ENCODE data around the gene SAA2.

The SAA2 gene

DNA sequence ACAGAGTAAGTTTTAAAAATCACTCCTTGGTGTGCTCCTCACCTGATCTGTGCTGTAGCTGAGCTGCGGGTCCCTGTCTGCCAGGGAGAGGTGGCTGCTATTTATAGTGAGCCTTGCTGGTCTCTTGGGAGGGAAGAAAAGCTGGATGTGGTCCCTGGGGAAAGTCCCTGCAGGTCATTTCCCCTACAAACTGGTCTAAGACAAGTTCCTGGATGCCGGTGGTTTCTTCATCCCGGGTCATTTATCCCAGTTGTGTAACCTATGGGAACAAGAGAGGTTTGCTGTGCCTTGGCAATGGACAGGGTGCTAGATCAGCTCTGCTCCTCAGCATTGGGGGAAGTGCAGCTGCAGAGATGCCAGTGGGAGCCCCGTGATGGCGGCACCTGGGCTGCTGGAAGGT, at the start of gene SAA2:
SAA2 (minus strand) TSS at position 108 of the 400 bp plus-strand sequence. CDS start 657 bp downstream, outside the sequence.
- H3K9ac ChIP-seq (ENCODE audit: low read depth, low read length, poor library complexity, severe bottlenecking) = no peak within 1 kb of the TSS
- H3K4me2 ChIP-seq (ENCODE audit: low read depth, low read length, poor library complexity, severe bottlenecking) = no peak within 1 kb of the TSS
- no peak within 1 kb of the TSS for H2AFZ ChIP-seq (ENCODE audit: low read length)
- H3K27me3 ChIP-seq (ENCODE audit: insufficient read depth, low read length, poor library complexity, severe bottlenecking) = no peaks in the 10 kb centered on the region
- TF ChIP-seq EZH2phosphoT487 (IDR thresholded peaks at IDR 0.05; ENCODE audit: borderline replicate concordance) = no peak
- TF ChIP-seq, protein P1, sequence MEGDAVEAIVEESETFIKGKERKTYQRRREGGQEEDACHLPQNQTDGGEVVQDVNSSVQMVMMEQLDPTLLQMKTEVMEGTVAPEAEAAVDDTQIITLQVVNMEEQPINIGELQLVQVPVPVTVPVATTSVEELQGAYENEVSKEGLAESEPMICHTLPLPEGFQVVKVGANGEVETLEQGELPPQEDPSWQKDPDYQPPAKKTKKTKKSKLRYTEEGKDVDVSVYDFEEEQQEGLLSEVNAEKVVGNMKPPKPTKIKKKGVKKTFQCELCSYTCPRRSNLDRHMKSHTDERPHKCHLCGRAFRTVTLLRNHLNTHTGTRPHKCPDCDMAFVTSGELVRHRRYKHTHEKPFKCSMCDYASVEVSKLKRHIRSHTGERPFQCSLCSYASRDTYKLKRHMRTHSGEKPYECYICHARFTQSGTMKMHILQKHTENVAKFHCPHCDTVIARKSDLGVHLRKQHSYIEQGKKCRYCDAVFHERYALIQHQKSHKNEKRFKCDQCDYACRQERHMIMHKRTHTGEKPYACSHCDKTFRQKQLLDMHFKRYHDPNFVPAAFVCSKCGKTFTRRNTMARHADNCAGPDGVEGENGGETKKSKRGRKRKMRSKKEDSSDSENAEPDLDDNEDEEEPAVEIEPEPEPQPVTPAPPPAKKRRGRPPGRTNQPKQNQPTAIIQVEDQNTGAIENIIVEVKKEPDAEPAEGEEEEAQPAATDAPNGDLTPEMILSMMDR (conservative IDR thresholded peaks at IDR 0.05; ENCODE audit: low read length) = no peak
- H3K9me2 ChIP-seq (replicated peaks; ENCODE audit: low read depth, low read length) = no peaks in the 10 kb centered on the region
- H3K36me3 ChIP-seq (ENCODE audit: insufficient read depth, low read length) = no peaks in the 10 kb centered on the region
- H3K4me1 ChIP-seq (ENCODE audit: insufficient read depth, low read length, poor library complexity, severe bottlenecking) = no peaks in the 10 kb centered on the region
- no peaks in the 10 kb centered on the region for H3F3A ChIP-seq (ENCODE audit: low read depth)
- H3K4me3 ChIP-seq (ENCODE audit: low read length, poor library complexity, severe bottlenecking) = no peak within 1 kb of the TSS
- no peaks in the 10 kb centered on the region for H4K20me1 ChIP-seq (ENCODE audit: insufficient read depth, low read length, poor library complexity, severe bottlenecking)
- no peaks in the 10 kb centered on the region for H3K79me2 ChIP-seq (ENCODE audit: insufficient read depth, low read length)
- no peaks in the 10 kb centered on the region for H3K9me3 ChIP-seq (ENCODE audit: insufficient read depth, low read depth, low read length)

DNA sequence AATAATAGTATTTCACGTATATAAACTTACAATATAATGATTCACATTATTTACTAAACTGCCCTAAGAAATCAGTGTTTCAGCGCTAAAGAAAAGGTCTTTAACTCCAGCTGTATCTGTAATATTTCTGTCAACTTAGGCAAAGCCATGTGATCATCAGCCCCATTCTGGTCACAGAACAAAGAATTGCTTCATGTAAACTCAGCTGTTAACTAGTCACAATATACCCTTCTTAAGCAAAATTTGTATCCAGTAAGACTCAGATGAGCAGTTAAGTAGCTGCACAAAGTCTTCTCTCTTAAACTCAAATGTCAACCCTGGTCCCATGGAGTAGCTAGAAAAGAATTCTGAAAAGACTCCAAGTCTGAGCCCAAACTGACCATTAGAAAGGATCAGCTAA, 46.8 kb upstream of the SAA2 start:
- Histone ChIP-seq H3K9me2 (replicated peaks; ENCODE audit: low read depth, low read length) (no peaks in the 10 kb centered on the region), H3F3A (ENCODE audit: low read depth) (no peaks in the 10 kb centered on the region), H3K9me3 (ENCODE audit: insufficient read depth, low read depth, low read length) (no peaks in the 10 kb centered on the region), H3K36me3 (ENCODE audit: insufficient read depth, low read length) (peaks cover 75% of the 10 kb centered on the region), H4K20me1 (ENCODE audit: insufficient read depth, low read length, poor library complexity, severe bottlenecking) (no peaks in the 10 kb centered on the region), H3K4me2 (ENCODE audit: low read depth, low read length, poor library complexity, severe bottlenecking) (no peak overlapping the region), H2AFZ (ENCODE audit: low read length) (no peak overlapping the region), H3K9ac (ENCODE audit: low read depth, low read length, poor library complexity, severe bottlenecking) (no peak overlapping the region), H3K4me3 (ENCODE audit: low read length, poor library complexity, severe bottlenecking) (no peak overlapping the region), H3K4me1 (ENCODE audit: insufficient read depth, low read length, poor library complexity, severe bottlenecking) (no peaks in the 10 kb centered on the region), H3K27me3 (ENCODE audit: insufficient read depth, low read length, poor library complexity, severe bottlenecking) (no peaks in the 10 kb centered on the region), H3K79me2 (ENCODE audit: insufficient read depth, low read length) (no peaks in the 10 kb centered on the region)
- no peak for TF ChIP-seq EZH2phosphoT487 (IDR thresholded peaks at IDR 0.05; ENCODE audit: borderline replicate concordance)
- TF ChIP-seq, protein P1 (conservative IDR thresholded peaks at IDR 0.05; ENCODE audit: low read length) = no peak

DNA sequence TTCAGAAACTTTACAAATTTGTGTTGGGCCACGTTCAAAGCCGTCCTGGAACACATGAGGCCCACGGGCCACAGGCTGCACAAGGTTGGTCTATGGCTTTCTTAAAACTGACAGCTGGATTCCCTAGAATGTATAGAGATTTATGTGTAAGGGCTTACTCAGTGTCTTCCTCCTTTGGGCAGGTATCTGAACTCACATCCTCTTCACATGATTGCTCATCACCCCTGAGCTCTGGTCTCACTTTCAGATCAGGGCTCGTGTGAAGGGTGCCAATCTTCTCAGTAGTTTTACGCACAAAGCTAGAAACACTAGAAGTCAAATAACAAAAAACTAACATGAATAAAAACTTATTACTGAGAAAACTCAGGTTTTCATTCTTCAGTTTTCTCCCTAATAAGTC, 46.4 kb upstream of the SAA2 start:
- no peak for TF ChIP-seq EZH2phosphoT487 (IDR thresholded peaks at IDR 0.05; ENCODE audit: borderline replicate concordance)
- TF ChIP-seq, protein P1 (conservative IDR thresholded peaks at IDR 0.05; ENCODE audit: low read length) = no peak
- H3K27me3 ChIP-seq (ENCODE audit: insufficient read depth, low read length, poor library complexity, severe bottlenecking) = no peaks in the 10 kb centered on the region
- H3K79me2 ChIP-seq (ENCODE audit: insufficient read depth, low read length) = no peaks in the 10 kb centered on the region

More for the DNA sequence above, 46.4 kb upstream of the SAA2 start:
- Histone ChIP-seq H3K9me2 (replicated peaks; ENCODE audit: low read depth, low read length) (no peaks in the 10 kb centered on the region), H3K4me1 (ENCODE audit: insufficient read depth, low read length, poor library complexity, severe bottlenecking) (no peaks in the 10 kb centered on the region), H2AFZ (ENCODE audit: low read length) (no peak overlapping the region), H3F3A (ENCODE audit: low read depth) (no peaks in the 10 kb centered on the region), H3K9ac (ENCODE audit: low read depth, low read length, poor library complexity, severe bottlenecking) (no peak overlapping the region), H3K4me3 (ENCODE audit: low read length, poor library complexity, severe bottlenecking) (no peak overlapping the region), H4K20me1 (ENCODE audit: insufficient read depth, low read length, poor library complexity, severe bottlenecking) (no peaks in the 10 kb centered on the region), H3K4me2 (ENCODE audit: low read depth, low read length, poor library complexity, severe bottlenecking) (no peak overlapping the region), H3K9me3 (ENCODE audit: insufficient read depth, low read depth, low read length) (no peaks in the 10 kb centered on the region), H3K36me3 (ENCODE audit: insufficient read depth, low read length) (peaks cover 79% of the 10 kb centered on the region)
